PFSK-1 (cell line): ENCODE measurements around the gene SHLD1.

Experiments
- FOXP2 ChIP-seq: optimal IDR thresholded peaks from 2 replicates; pipeline ENCODE3; 2011; ENCODE audit warnings: borderline replicate concordance, control low read depth, inconsistent platforms; ENCODE audit not compliant: insufficient read depth; ENCODE audit errors: extremely low read length, extremely low read depth
- POLR2AphosphoS5 ChIP-seq: IDR thresholded peaks from 2 replicates; pipeline ENCODE4 v1.6.1; 2012; ENCODE audit warnings: low read depth, mild to moderate bottlenecking, control low read depth, low read length, moderate library complexity
- SIN3A ChIP-seq: IDR thresholded peaks from 2 replicates; pipeline ENCODE4 v1.6.1; 2012; ENCODE audit warnings: mild to moderate bottlenecking, low read length, moderate library complexity, borderline replicate concordance; ENCODE audit not compliant: insufficient read depth
- TAF1 ChIP-seq: IDR thresholded peaks from 2 replicates; pipeline ENCODE4 v1.6.1; 2012; ENCODE audit warnings: low read length, control low read depth, borderline replicate concordance; ENCODE audit not compliant: insufficient read depth
- TF ChIP-seq, protein P1 (sequence below), 2 experiments: IDR thresholded peaks; 2 replicates each; pipeline versions ENCODE4 v1.6.1 to v1.8.0; 2011 to 2012; ENCODE audit warnings: low read depth in 2 of 2, low read length in 2 of 2, control low read depth in 1 of 2, inconsistent platforms in 1 of 2, mild to moderate bottlenecking in 1 of 2, moderate library complexity in 1 of 2; ENCODE audit not compliant: insufficient read depth in 1 of 2

Gene SHLD1

DNA sequence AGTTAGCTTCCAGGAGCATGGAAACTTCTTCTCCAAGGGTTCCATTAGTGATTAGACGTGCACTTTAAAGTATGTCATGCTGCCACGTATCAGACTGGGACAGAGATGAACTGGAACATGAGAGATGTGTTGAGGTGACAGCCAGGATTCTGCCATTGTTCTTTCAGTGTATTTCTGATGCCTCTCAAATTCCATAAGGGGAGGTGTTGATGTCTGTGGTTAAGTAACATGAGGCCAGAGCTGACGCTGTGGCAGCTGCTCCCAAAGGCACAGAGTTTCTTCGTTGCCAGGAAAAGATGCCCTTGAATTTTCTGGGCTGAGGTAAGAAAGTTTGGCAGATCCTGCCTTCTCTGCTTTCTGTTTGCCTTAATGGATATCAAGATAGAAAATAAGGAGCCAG is 136.6 kb downstream of the SHLD1 start:
- TF ChIP-seq FOXP2: no peak
- TF ChIP-seq, protein P1, sequence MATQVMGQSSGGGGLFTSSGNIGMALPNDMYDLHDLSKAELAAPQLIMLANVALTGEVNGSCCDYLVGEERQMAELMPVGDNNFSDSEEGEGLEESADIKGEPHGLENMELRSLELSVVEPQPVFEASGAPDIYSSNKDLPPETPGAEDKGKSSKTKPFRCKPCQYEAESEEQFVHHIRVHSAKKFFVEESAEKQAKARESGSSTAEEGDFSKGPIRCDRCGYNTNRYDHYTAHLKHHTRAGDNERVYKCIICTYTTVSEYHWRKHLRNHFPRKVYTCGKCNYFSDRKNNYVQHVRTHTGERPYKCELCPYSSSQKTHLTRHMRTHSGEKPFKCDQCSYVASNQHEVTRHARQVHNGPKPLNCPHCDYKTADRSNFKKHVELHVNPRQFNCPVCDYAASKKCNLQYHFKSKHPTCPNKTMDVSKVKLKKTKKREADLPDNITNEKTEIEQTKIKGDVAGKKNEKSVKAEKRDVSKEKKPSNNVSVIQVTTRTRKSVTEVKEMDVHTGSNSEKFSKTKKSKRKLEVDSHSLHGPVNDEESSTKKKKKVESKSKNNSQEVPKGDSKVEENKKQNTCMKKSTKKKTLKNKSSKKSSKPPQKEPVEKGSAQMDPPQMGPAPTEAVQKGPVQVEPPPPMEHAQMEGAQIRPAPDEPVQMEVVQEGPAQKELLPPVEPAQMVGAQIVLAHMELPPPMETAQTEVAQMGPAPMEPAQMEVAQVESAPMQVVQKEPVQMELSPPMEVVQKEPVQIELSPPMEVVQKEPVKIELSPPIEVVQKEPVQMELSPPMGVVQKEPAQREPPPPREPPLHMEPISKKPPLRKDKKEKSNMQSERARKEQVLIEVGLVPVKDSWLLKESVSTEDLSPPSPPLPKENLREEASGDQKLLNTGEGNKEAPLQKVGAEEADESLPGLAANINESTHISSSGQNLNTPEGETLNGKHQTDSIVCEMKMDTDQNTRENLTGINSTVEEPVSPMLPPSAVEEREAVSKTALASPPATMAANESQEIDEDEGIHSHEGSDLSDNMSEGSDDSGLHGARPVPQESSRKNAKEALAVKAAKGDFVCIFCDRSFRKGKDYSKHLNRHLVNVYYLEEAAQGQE (IDR thresholded peaks at IDR 0.05; ENCODE audit: insufficient read depth in 1 of 2, low read depth in 2 of 2, low read length in 2 of 2): no peak

DNA sequence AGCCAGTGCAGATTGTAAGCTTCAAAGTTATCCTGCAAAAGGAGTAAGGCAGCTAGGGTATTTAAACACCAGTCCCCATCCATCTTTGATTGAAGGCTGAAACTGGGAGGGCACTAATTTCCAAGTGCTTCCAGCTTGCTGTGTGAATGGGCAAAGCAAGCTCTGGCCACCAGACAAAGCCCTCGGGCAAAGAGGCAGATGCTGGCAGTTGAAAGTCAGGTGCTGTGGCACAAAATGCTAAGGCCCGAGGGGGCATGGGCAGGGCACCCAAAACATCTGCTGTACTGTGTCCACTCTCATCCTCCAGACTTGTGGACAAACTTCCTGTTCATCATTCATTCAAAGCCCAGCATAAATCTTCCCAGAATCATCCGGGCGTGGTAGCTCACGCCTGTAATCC is 137.2 kb downstream of the SHLD1 start:
- no peak for TF ChIP-seq POLR2AphosphoS5
- no peak for TF ChIP-seq SIN3A
- TF ChIP-seq, protein P1 (IDR thresholded peaks at IDR 0.05; ENCODE audit: insufficient read depth in 1 of 2, low read depth in 2 of 2, low read length in 2 of 2): no peak
- no peak for TF ChIP-seq FOXP2
- TF ChIP-seq TAF1: no peak

DNA sequence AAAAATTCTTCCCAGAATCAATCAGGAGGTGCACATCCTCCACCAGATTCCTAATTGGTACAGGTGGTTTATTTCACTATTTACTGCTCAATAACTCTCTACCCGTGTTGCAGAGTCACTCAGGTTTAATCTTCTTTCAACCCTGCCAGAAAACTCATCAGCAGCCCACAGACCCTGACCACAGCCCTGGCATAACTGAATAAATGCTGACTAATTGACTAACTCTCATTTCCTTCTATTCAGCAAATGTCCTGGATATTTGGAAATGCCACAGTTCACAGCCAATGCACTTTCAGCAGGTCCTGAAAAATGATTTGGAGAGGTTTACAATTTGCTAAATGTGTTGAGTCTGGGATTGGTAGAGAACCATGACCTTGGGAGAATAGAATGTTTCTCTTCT is 137.8 kb downstream of the SHLD1 start:
- TF ChIP-seq, protein P1 (IDR thresholded peaks at IDR 0.05; ENCODE audit: insufficient read depth in 1 of 2, low read depth in 2 of 2, low read length in 2 of 2): no peak
- TF ChIP-seq FOXP2 (no peak), SIN3A (no peak), TAF1 (no peak), POLR2AphosphoS5 (no peak)

DNA sequence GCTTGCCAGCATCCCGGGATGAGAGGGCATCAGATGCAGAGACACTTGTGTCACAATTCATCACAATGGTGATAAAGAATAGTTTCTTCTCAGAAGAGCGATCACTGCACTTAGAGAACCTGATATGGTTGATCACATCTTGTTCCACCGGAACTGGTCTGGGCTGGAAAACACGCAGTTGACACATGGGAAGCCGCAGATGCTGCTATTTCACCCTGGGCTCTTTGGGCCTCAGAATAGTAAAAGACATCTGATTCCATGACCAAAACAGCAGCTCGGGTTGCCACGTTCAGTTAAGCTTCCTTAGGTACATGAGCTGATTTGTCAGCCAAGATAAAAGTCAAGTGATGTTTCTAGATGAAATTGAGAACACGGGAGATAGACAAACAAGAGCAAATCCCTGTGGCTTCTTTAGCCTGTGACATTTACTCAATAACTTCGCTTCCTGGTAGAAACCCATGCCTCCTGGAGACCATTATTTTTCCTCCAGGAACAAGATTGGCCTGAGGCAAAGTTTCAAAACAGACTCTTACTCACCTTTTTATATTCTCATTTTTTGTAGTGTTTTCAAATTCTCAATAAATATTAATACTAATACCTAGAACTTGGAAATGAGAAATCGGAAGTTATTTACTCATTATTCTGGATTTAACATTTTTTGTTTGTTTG is 140.7 kb downstream of the SHLD1 start:
- no peak for TF ChIP-seq SIN3A
- TF ChIP-seq, protein P1 (IDR thresholded peaks at IDR 0.05; ENCODE audit: insufficient read depth in 1 of 2, low read depth in 2 of 2, low read length in 2 of 2): no peak
- no peak for TF ChIP-seq FOXP2
- no peak for TF ChIP-seq POLR2AphosphoS5
- TF ChIP-seq TAF1: no peak

DNA sequence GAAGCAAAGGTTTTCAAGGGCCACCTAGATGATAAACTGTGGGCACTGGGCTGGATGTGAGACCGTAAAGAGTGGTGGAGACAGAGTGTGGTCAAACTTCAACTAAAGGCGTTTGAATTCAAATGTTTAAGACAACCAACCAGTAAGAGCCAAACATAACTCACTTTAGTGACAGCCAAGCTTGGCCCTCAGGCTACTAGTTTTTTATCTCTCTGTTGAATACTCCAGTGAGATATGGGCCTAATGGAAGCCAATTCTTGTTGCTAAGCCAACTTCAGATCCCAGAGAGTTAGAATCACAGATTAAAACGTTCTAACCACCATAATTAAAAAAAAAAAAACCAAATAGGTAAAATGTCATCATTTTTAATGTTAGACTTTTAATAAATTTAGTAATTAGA is 142.9 kb downstream of the SHLD1 start:
- TF ChIP-seq POLR2AphosphoS5: no peak
- TF ChIP-seq, protein P1 (IDR thresholded peaks at IDR 0.05; ENCODE audit: insufficient read depth in 1 of 2, low read depth in 2 of 2, low read length in 2 of 2): no peak
- TF ChIP-seq FOXP2: no peak
- TF ChIP-seq SIN3A: no peak
